DND-41 (cell line): ENCODE data around the gene PP2D1.

ENCODE experiments used
- ATAC-seq: fragments of 200-7000 bp; cut with Tn5 transposase; 3 replicates; pipeline ENCODE4 v1.9.1; 2021; ENCODE audit warnings: low read depth; ENCODE audit not compliant: insufficient read depth
- DNase-seq: peaks from one replicate; pipeline ENCODE4 v3.0.0-alpha.2; 2020
- H2AFZ ChIP-seq: 2 replicates; pipeline ENCODE4 v1.6.0; 2012; ENCODE audit warnings: low read depth, low read length
- H3K27ac ChIP-seq: 2 replicates; pipeline ENCODE4 v1.5.1; 2012; ENCODE audit warnings: low read length, inconsistent platforms
- H3K27me3 ChIP-seq: fragments of 200-600 bp; sonication (generic); 2 replicates; pipeline ENCODE4 v1.6.0; 2012; ENCODE audit warnings: low read length, mild to moderate bottlenecking, inconsistent platforms; ENCODE audit not compliant: insufficient read depth, poor library complexity
- H3K36me3 ChIP-seq: 2 replicates; pipeline ENCODE4 v1.5.1; 2012; ENCODE audit warnings: low read length, inconsistent platforms; ENCODE audit not compliant: insufficient read depth
- H3K4me1 ChIP-seq: 2 replicates; pipeline ENCODE4 v1.5.1; 2012; ENCODE audit warnings: mild to moderate bottlenecking, low read length; ENCODE audit not compliant: insufficient read depth
- H3K4me2 ChIP-seq: 2 replicates; pipeline ENCODE4 v1.6.0; 2012; ENCODE audit warnings: mild to moderate bottlenecking, moderate library complexity, low read length, inconsistent platforms; ENCODE audit not compliant: insufficient read depth
- H3K4me3 ChIP-seq, 2 experiments: fragments of 200-600 bp in 1 of 2; shearing (Covaris generic) in 1 of 2; 2 replicates each; pipeline ENCODE4 v1.5.1; 2012 to 2016; ENCODE audit warnings: inconsistent platforms in 2 of 2, low read length in 2 of 2, mild to moderate bottlenecking in 2 of 2, low read depth in 1 of 2, moderate library complexity in 1 of 2
- H3K79me2 ChIP-seq: 2 replicates; pipeline ENCODE4 v1.6.0; 2012; ENCODE audit warnings: low read length, inconsistent platforms; ENCODE audit not compliant: insufficient read depth
- H3K9ac ChIP-seq: 2 replicates; pipeline ENCODE4 v1.6.0; 2012; ENCODE audit warnings: low read depth, mild to moderate bottlenecking, inconsistent platforms, low read length, moderate library complexity
- H3K9me3 ChIP-seq: 2 replicates; pipeline ENCODE4 v1.5.1; 2012; ENCODE audit warnings: low read length, moderate library complexity, mild to moderate bottlenecking, inconsistent platforms; ENCODE audit not compliant: insufficient read depth, severe bottlenecking
- H4K20me1 ChIP-seq: 2 replicates; pipeline ENCODE4 v1.6.0; 2012; ENCODE audit warnings: low read length; ENCODE audit not compliant: insufficient read depth
- EZH2 ChIP-seq: IDR thresholded peaks from 3 replicates; pipeline ENCODE4 v1.6.1; 2012; ENCODE audit warnings: borderline replicate concordance, low read depth, mild to moderate bottlenecking, moderate library complexity, low read length, inconsistent platforms; ENCODE audit not compliant: severe bottlenecking
- TF ChIP-seq, protein P1 (sequence below): IDR thresholded peaks from 2 replicates; pipeline ENCODE4 v1.5.1; 2012; ENCODE audit warnings: borderline replicate concordance, low read length, moderate library complexity, mild to moderate bottlenecking; ENCODE audit not compliant: poor library complexity, severe bottlenecking; ENCODE audit errors: extremely low read depth

PP2D1 gene

DNA sequence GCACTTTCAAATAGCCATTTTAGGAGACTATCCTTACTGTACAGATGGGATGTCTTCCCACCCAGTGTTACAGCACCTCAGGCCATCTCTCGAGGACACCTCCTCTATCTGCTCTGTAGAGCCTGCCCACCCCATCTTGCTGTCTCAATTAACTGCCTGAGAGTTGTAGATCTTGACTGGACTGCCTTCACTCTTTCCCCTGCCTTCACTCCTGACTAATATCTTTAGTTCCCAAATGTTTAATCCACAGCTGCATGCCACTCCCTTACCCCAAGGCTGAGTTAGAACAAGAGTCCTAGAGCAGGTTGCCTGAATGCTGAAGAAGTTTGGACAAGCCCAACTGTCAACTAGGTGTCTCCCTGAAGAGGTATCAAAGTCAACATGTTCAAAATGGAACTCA, 1.3 kb upstream of the PP2D1 start:
- no peaks in the 10 kb centered on the region for H3K27me3 ChIP-seq
- DNase-seq (no peak), ATAC-seq (no peak)
- no peak overlapping the region for H3K4me3 ChIP-seq
- H3K4me1 ChIP-seq = no peaks in the 10 kb centered on the region
- H3K9me3 ChIP-seq = no peaks in the 10 kb centered on the region
- H3K27ac ChIP-seq = no peak overlapping the region
- H3K79me2 ChIP-seq = no peaks in the 10 kb centered on the region
- H3K4me2 ChIP-seq = no peak overlapping the region
- TF ChIP-seq, protein P1, sequence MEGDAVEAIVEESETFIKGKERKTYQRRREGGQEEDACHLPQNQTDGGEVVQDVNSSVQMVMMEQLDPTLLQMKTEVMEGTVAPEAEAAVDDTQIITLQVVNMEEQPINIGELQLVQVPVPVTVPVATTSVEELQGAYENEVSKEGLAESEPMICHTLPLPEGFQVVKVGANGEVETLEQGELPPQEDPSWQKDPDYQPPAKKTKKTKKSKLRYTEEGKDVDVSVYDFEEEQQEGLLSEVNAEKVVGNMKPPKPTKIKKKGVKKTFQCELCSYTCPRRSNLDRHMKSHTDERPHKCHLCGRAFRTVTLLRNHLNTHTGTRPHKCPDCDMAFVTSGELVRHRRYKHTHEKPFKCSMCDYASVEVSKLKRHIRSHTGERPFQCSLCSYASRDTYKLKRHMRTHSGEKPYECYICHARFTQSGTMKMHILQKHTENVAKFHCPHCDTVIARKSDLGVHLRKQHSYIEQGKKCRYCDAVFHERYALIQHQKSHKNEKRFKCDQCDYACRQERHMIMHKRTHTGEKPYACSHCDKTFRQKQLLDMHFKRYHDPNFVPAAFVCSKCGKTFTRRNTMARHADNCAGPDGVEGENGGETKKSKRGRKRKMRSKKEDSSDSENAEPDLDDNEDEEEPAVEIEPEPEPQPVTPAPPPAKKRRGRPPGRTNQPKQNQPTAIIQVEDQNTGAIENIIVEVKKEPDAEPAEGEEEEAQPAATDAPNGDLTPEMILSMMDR = no peak
- TF ChIP-seq EZH2 = no peak
- no peaks in the 10 kb centered on the region for H3K36me3 ChIP-seq
- H3K9ac ChIP-seq = no peak overlapping the region
- H2AFZ ChIP-seq = no peak overlapping the region
- H4K20me1 ChIP-seq = no peaks in the 10 kb centered on the region

DNA sequence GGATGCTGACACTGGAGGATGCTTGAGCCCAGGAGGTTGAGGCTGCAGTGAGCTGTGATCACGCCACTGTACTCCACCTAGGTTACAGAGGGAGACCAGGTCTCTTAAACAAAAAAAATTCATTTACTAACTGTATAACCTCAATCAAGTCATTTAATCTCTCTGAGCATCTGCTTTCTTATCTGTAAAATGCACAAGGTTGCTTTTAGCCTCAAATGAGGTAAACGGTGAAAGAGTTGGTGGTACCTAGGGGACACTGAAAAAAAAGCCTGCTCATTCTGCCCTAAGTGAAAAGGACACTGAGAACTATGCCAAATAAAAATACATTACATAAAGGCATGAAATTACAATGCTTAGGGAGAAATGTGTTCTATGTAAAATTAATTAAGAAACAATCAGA, 3.4 kb downstream of the PP2D1 start:
- no peak overlapping the region for H3K27ac ChIP-seq
- no peak for ATAC-seq
- no peak for DNase-seq
- H3K4me1 ChIP-seq = no peaks in the 10 kb centered on the region
- no peaks in the 10 kb centered on the region for H3K79me2 ChIP-seq
- H3K4me2 ChIP-seq = no peak overlapping the region
- H4K20me1 ChIP-seq = no peaks in the 10 kb centered on the region
- no peak overlapping the region for H3K9ac ChIP-seq
- no peaks in the 10 kb centered on the region for H3K27me3 ChIP-seq
- no peaks in the 10 kb centered on the region for H3K36me3 ChIP-seq
- TF ChIP-seq, protein P1 = no peak
- TF ChIP-seq EZH2 = no peak
- no peaks in the 10 kb centered on the region for H3K9me3 ChIP-seq
- H2AFZ ChIP-seq = no peak overlapping the region
- H3K4me3 ChIP-seq = no peak overlapping the region

GRCh38 chr3:20007960-20008359, 4.1 kb downstream of the PP2D1 start:
- Histone ChIP-seq H3K4me1 (no peaks in the 10 kb centered on the region), H3K4me3 (no peak overlapping the region)

More at GRCh38 chr3:20007960-20008359, 4.1 kb downstream of the PP2D1 start:
- Histone ChIP-seq H3K79me2 (no peaks in the 10 kb centered on the region), H2AFZ (no peak overlapping the region), H3K4me2 (no peak overlapping the region), H3K9ac (no peak overlapping the region), H3K27me3 (no peaks in the 10 kb centered on the region), H4K20me1 (no peaks in the 10 kb centered on the region), H3K9me3 (no peaks in the 10 kb centered on the region), H3K36me3 (no peaks in the 10 kb centered on the region), H3K27ac (no peak overlapping the region)
- no peak for ATAC-seq
- no peak for DNase-seq
- TF ChIP-seq, protein P1 = no peak
- no peak for TF ChIP-seq EZH2
